ENCODE measurements around the gene KLF5. TPM values are rescaled to one million over a fixed set of nuclear protein-coding genes. Genes with fewer than 3 reads are reported as not detected.

The KLF5 gene
- total RNA-seq, 8 experiments from 2014 or later: 1.2 to 7.6 (median 1.4) TPM

DNA sequence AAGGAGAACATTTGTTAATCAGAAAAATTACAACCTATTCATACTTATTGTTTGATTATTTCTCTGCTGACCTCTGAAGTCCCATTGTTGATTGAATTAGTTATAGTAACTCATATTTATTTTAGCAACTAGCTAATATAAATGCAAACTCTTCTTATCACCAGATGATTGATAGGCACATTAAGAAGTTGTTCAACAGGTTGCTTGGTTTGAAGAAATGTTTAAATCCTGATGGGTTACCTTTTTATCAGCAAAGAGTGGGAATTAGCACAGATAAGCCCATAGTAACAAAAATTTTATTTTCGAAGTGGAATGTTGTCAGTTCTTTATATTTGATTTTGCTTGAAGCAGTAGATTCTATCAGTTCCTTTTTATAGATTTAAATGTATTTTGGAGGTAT is 44.4 kb downstream of the KLF5 start:
- in situ Hi-C loops (cut with MboI; ENCODE audit: low pct_unique_long_range_greater_than_20kb in 2 of 9, low sequenced_read_pairs in 9 of 9, unreplicated experiment in 9 of 9): no loop called here
- 36 to 100% (median 83%) methylated on average over 1 of the region's 1 CpG; no CpG with 5 or more reads in 1 of the 10 experiments for WGBS, 10 experiments
- no peak for ATAC-seq (replicated peaks in 6 of 8)
- Histone ChIP-seq H3K4me3 (no peak overlapping the region), H3K27ac (no peak overlapping the region), H3K4me1 (replicated peaks in 1 of 2) (no peaks in the 10 kb centered on the region)

DNA sequence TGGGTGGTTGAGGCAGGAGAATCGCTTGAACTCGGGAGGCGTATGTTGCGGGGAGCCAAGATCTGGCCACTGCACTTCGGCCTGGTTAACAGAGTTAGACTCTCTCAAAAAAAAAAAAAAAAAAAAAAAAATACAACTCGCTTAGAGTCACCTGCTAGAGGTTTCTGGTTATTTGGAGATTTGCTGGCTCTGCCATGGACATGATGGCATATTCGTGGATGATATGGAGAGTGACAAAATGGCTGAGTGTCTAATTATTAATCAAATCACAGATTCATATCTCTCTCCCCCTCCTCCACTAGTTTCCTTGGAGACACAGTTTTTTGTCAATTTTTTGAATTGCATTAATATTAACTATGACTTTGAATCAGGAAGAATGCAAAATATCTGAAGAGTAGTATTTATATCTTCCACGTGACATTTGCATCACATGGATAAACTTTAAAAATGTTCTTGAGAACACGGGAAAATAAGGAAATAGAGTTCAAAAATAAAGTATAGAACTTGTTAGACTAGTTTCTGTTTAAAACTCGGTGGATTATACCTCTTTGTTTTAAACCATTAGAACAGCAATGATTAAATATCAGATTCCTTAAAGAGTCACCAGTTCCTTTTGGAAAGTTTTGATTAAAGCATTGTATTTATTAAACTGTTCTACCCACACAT is 47.8 kb downstream of the KLF5 start:
- no peak for ATAC-seq (replicated peaks in 6 of 8)
- 44 to 96% (median 85%) methylated on average over 2 to 10 of the region's 10 CpGs for WGBS, 10 experiments
- H3K4me1 ChIP-seq (replicated peaks in 1 of 2): no peaks in the 10 kb centered on the region
- in situ Hi-C loops (cut with MboI; ENCODE audit: low pct_unique_long_range_greater_than_20kb in 2 of 9, low sequenced_read_pairs in 9 of 9, unreplicated experiment in 9 of 9): no loop called here
- no peak overlapping the region for H3K4me3 ChIP-seq
- H3K27ac ChIP-seq: no peak overlapping the region

GRCh38 chr13:73107481-73107880 is 48.7 kb downstream of the KLF5 start:
- 6 to 86% (median 58%) methylated on average over 1 to 3 of the region's 3 CpGs; no CpG with 5 or more reads in 2 of the 10 experiments for WGBS, 10 experiments
- H3K27ac ChIP-seq: no peak overlapping the region
- in situ Hi-C loops (cut with MboI; ENCODE audit: low pct_unique_long_range_greater_than_20kb in 2 of 9, low sequenced_read_pairs in 9 of 9, unreplicated experiment in 9 of 9): no loop called here
- H3K4me3 ChIP-seq: no peak overlapping the region
- no peaks in the 10 kb centered on the region for H3K4me1 ChIP-seq (replicated peaks in 1 of 2)
- ATAC-seq (replicated peaks in 6 of 8): no peak

- no peak overlapping the region for H3K27ac ChIP-seq
- in situ Hi-C loops (cut with MboI; ENCODE audit: low pct_unique_long_range_greater_than_20kb in 2 of 9, low sequenced_read_pairs in 9 of 9, unreplicated experiment in 9 of 9): no loop called here
- 3 to 96% (median 80%) methylated on average over 1 to 8 of the region's 8 CpGs; no CpG with 5 or more reads in 1 of the 10 experiments for WGBS, 10 experiments
- ATAC-seq (replicated peaks in 6 of 8): no peak
- no peak overlapping the region for H3K4me3 ChIP-seq
- H3K4me1 ChIP-seq (replicated peaks in 1 of 2): no peaks in the 10 kb centered on the region
Measured at GRCh38 chr13:73107970-73108369, 49.2 kb downstream of the KLF5 start.

DNA sequence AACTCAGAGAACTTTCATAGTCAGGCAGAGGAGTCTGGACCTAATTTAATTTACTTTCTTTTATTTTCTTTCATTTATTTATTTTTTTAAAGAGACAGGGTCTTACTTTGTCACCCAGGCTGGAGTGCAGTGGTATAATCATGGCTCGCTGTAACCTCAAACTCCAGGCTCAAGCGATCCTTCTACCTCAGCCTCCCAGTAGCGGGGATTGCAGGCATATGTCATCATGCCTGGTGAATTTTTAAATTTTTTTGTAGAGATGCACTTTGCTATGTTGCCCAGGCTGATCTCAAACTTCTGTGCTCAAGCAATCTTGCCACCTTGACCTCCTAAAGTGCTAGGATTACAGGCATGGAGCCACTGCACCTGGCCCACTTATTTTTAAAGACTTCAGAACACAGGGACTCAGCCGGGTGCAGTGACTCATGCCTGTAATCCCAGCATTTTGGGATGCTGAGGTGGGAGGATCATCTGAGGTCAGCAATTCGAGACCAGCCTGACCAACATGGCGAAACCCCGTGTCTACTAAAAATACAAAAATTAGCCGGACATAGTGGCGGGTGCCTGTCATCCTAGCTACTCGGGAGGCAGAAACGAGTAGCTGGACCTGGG is 50.6 kb downstream of the KLF5 start:
- no peak for ATAC-seq (replicated peaks in 6 of 8)
- in situ Hi-C loops (cut with MboI; ENCODE audit: low pct_unique_long_range_greater_than_20kb in 2 of 9, low sequenced_read_pairs in 9 of 9, unreplicated experiment in 9 of 9): no loop called here
- 71 to 100% (median 88%) methylated on average over 1 to 11 of the region's 11 CpGs for WGBS, 10 experiments

GRCh38 chr13:73109969-73110368 is 51.2 kb downstream of the KLF5 start:
- ATAC-seq (replicated peaks in 6 of 8): no peak
- no peaks in the 10 kb centered on the region for H3K4me1 ChIP-seq (replicated peaks in 1 of 2)
- H3K27ac ChIP-seq: no peak overlapping the region
- WGBS, 10 experiments: 29 to 100% (median 80%) methylated on average over 1 to 3 of the region's 3 CpGs; no CpG with 5 or more reads in 1 of the 10 experiments
- in situ Hi-C loops (cut with MboI; ENCODE audit: low pct_unique_long_range_greater_than_20kb in 2 of 9, low sequenced_read_pairs in 9 of 9, unreplicated experiment in 9 of 9): no loop called here
- H3K4me3 ChIP-seq: no peak overlapping the region

More for the DNA sequence above, 50.6 kb downstream of the KLF5 start:
- H3K27ac ChIP-seq: no peak overlapping the region
- no peaks in the 10 kb centered on the region for H3K4me1 ChIP-seq (replicated peaks in 1 of 2)
- no peak overlapping the region for H3K4me3 ChIP-seq

DNA sequence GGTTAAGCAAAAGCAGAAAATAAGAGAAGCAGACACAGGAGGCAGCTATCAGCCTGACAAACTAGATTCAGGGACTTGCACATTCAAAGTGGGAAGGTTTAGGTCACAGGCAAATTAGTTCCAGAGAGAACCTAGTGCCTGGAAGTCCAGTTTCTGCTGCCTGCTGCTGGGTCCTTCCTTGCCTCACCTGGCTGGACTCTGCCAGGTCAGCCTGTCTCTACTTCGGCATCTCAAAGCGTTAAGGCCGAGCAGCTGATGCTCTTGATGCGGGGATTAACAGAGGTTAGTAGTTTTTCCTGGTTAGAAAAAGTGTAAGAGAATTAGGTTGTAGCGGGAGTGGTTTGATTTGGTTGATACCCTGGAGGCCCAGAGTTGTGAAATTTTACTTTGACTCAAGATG is 52.0 kb downstream of the KLF5 start:
- in situ Hi-C loops (cut with MboI; ENCODE audit: low pct_unique_long_range_greater_than_20kb in 2 of 9, low sequenced_read_pairs in 9 of 9, unreplicated experiment in 9 of 9): no loop called here
- H3K27ac ChIP-seq: no peak overlapping the region
- no peak overlapping the region for H3K4me3 ChIP-seq
- no peaks in the 10 kb centered on the region for H3K4me1 ChIP-seq (replicated peaks in 1 of 2)
- no peak for ATAC-seq (replicated peaks in 6 of 8)
- WGBS, 10 experiments: 67 to 100% (median 92%) methylated on average over 1 to 5 of the region's 5 CpGs; no CpG with 5 or more reads in 3 of the 10 experiments

GRCh38 chr13:73111331-73111730 is 52.5 kb downstream of the KLF5 start:
- H3K4me1 ChIP-seq (replicated peaks in 1 of 2): no peaks in the 10 kb centered on the region
- WGBS, 10 experiments: 51 to 100% (median 94%) methylated on average over 1 to 3 of the region's 3 CpGs
- in situ Hi-C loops (cut with MboI; ENCODE audit: low pct_unique_long_range_greater_than_20kb in 2 of 9, low sequenced_read_pairs in 9 of 9, unreplicated experiment in 9 of 9): no loop called here
- no peak overlapping the region for H3K27ac ChIP-seq
- no peak overlapping the region for H3K4me3 ChIP-seq
- ATAC-seq (replicated peaks in 6 of 8): no peak

DNA sequence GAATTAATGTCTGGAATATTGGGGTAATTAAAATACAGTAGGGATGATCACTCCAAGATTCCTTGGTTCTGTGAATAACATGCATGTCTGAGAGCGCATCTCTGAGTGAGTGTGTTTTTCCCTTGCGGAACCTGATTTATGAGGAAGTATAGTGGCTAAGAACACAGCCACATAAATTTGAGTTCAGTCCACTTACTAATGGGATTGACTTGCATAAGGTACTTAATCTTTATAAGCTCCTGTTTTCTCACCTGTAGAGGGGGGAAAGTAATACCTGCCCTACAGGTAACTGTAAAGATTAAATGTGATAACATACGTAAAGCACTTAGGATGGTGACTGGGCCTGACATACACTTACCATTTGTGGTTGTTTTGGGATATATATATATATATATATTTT is 60.8 kb downstream of the KLF5 start:
- in situ Hi-C loops (cut with MboI; ENCODE audit: low pct_unique_long_range_greater_than_20kb in 2 of 9, low sequenced_read_pairs in 9 of 9, unreplicated experiment in 9 of 9): no loop called here
- Histone ChIP-seq H3K4me3 (no peak overlapping the region), H3K4me1 (replicated peaks in 1 of 2) (no peaks in the 10 kb centered on the region), H3K27ac (no peak overlapping the region)
- WGBS, 10 experiments: 68 to 100% (median 93%) methylated on average over 1 to 3 of the region's 3 CpGs; no CpG with 5 or more reads in 3 of the 10 experiments
- ATAC-seq (replicated peaks in 6 of 8): no peak
